NK-92 (cell line): ENCODE results near the gene ANKRD65.

Experiments used
- DNase-seq: peaks from one replicate; lab custom pipeline; 2025; ENCODE audit not compliant: unreplicated experiment; lab: John Stamatoyannopoulos, UW

Gene ANKRD65

GRCh38 chr1:1442069-1442770, 21.1 kb upstream of the ANKRD65 start:
- no peak for DNase-seq

DNA sequence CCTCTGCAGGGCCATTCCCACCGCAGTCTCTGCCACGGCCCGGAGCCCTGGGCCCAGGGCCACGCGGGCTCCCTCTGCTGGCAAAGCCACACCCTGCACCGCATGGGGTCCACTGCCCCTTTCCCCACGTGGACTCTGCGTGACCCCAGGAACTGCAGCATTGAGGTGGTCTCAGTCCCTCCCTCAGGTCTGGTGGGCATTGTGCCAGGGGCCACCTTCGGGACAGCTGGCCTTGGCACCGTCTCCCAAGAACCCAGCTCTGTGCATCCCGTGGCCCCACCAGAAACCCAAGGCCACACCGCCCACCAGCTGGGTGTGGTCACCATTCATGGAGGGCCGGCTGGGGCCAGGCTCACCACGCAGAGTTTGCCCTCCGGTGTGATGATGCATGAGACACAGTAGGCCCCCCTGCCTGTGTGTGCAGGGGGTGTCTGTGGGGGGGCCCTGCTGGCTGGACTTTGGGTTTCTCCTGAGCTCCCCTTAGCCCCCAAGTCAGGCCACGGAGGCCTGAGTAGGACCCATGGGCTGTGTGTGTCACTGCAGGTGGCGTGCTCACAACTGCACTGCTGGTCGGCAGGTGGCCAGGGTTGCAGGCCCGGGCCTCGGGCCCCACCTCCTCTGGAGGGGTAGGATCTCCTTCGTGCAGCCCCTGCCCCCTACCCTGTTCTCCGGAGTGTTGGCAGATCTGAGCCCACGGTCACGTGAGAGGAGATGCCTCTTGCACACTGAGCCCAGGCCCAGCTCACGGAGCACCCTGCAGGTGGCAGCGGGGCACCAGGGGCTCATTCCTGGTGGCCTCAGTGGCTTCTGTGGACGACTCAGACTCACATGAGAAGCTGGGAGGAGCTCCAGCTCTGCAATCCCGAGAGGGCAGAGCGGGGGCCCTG, 20.2 kb upstream of the ANKRD65 start:
- no peak for DNase-seq

GRCh38 chr1:1440262-1441001, 19.4 kb upstream of the ANKRD65 start:
- DNase-seq: no peak

GRCh38 chr1:1439546-1440261, 18.6 kb upstream of the ANKRD65 start:
- no peak for DNase-seq

DNA sequence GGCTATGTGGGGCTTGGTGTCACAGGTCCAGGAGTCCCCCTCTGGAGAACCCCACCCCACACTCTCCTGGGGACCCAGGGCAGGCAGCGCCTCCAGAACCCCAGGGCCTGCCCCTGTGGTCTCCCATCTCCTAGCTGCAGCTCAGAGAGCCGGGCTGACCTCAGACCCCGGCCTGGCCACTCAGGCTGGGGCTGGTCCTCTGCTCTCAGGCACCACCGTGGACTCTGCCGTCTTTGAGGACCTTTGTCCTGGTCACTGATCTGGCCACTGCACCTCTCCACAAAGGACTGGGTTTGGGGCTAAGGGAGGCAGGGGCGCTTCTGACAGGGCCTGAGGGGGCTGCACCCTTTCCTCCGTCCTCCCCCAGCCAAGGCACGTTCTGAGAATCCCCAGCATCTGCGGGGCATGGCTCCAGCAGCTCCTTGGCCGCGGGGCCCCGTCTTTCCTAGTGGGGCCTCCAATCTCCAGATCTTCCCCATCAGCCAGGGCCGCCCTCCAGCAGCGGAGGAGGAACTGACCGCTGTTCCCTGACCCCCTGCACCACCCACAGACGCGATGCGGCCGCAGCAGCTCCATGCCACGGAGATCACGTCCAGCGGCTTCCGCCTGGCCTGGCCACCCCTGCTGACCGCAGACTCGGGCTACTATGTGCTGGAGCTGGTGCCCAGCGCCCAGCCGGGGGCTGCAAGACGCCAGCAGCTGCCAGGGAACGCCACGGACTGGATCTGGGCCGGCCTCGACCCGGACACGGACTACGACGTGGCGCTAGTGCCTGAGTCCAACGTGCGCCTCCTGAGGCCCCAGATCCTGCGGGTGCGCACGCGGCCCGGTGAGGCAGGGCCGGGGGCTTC, 17.7 kb upstream of the ANKRD65 start:
- DNase-seq: no peak

DNA sequence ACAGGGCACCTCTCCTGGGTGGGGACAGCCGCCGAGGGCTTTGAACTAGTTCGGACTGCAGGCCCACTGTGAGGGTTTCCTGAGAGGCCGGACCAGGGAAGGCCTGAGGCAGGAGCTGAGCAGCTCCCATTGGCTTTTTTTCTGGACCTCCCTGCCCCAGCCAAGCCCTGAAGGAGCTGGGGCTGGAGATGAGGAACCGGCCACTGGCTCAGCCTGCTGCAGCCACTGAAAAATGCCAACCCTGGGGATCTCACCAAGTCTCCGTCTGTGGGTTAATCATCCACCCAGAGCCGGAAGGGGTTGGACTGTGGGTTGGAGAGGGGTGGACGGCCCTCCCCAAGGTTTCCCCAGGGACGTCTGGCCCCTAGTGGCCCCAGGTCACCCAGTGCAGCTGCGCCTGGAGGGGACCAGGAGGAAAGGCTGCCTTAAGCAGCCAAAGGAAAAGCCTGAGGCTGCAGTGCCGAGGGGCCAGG, 16.9 kb upstream of the ANKRD65 start:
- DNase-seq: no peak

- no peak for DNase-seq
Observed at GRCh38 chr1:1437033-1437903, 16.2 kb upstream of the ANKRD65 start.

DNA sequence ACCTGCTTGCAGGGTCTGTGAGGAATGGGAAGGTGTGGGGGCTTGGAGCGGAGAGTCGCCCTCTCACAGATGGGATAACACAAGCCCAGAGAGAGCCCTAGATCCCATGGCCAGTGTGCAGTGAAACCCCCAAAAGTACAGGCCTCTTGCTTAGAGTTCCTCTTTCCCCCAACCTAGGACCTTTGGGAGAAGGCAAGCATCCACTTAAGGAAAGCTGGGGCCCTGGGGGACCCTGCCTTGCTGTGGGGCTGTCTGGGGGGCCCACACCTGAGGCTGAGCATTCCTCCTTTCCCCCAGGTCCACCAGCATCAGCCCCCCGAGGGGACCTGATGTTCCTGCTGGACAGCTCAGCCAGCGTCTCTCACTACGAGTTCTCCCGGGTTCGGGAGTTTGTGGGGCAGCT, 15.6 kb upstream of the ANKRD65 start:
- no peak for DNase-seq

GRCh38 chr1:1435911-1436629, 15.0 kb upstream of the ANKRD65 start:
- no peak for DNase-seq

DNA sequence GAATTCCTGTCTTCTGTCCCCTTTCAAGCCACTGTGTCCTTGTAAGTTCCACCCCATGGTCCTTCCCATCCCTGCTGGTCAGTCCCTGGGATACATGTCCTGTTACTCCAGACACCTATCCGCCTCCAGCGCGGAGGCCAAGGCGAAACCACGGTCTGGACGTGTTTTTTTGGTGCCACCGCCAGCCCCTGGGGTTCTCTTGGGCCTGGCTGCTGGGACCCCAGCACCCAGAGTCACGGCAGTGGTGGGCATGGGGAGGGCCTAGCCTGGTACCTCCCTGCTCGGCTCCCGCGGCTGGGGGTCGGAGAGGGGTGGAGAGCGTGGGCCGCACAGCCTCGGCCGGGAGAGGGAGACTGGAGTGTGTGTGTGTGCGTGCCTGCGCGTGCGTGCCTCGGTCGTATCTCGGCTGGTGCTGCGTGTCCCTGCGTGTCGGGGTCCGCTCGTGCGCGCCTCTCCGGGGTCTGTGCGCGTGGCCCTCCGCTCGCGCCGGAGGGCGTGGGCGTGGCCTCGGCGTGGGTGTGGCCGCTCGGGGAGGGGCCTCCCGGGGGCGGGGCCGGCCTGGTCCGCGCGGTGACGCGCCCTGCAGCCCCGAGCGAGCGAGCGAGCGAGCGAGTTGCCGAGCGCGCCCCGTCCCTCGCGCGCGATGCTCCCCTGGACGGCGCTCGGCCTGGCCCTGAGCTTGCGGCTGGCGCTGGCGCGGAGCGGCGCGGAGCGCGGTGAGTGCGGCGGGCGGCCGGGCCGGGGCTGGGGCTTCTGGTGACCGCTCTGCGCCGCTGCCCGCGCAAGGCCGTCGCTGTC, 14.2 kb upstream of the ANKRD65 start, which contains the start of gene VWA1:
Gene VWA1 (plus strand): TSS at position 585 of the 798 bp plus-strand sequence. CDS start 59 bp downstream, at position 644.
- no peak for DNase-seq

DNA sequence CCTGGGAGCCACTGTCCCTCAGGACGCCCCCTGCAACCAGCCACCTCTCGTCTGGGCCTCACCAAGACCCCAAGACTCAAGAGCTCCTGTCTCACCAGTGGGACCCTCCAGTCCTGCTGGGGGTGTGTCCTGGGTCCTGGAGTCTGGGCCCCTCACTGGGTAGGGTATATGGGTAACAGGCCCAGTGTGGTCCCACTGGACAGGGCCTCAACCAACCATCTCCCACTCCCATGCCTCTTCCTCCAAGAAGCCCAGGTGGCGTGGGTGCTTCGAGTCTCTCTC, 13.7 kb upstream of the ANKRD65 start:
- DNase-seq: no peak

DNA sequence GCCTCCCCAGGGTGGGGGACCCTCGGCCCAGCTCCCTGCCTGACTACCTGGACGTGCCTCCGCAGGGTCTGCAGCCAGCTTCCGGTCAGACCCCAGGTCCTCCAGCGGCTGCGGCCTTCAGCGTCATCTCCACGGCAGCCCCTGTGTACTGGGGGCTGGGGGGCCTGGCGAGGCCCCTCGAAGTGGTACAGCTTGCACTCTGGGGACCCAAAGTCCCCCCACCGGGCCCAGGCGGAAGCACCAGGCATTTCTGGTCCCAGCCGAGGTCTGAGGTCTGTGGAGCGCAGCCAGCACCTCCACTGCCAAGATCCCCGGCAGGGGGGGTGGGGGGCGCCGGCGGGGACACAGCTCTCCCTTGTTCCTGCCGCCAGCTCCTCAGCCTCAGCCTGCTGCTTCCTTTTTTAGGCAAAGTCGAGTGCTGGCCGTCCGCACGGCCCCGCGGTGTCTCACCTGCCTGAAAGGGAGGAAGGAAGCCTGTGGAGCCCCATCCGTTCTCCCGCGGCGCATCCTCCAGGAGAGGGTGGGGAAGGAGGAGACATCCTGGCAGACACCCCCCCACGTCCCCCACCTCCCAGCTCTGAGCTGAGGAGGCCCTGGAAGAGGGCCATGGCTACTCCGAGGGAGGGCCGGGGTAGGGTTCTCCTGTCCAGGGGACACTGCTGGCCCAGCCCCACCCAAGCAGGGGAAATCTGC, 13.2 kb upstream of the ANKRD65 start:
- DNase-seq: no peak

- DNase-seq: no peak
Observed at GRCh38 chr1:1433804-1434130, 12.7 kb upstream of the ANKRD65 start.

DNA sequence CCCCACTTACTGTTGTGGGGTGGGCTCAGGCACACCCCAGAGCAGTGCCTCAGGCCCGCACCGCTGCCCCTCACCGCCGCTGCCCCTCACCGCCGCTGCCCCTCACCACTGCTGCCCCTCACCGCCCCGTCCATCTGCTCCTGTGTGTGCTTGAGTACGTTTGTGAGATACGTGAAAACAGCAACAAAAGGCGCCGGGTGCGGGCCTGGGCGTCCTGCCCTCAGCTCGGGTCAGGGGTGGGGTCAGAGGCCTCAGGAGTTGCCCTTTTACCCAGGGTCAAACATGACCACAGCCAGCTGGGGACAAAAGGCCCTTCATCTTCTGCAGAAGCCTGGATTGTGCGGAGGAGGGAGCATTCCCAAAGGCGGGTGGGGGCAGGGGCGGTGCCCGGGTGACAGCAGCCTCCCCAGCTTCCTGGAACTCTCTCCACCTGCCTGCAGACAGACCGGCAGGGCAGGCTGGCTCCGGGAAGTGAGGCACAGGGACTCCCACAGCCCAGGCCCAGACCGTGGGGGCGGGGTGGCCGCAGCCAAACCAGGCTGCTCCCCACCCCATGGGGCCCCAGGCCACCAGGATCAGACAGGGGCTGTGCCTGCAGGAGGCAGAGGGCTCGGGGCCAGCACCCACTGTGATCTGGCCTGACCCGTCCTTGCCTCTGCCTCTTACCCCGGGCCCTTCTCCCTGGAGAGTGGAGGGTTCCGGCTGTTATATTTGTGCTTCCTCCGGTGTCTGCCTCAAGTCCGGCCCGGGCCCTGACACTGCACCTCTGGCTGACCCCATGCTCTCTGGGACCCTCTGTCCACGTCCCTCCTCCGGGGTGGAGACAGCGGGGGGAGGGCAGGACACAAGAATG, 12.1 kb upstream of the ANKRD65 start:
- no peak for DNase-seq

DNA sequence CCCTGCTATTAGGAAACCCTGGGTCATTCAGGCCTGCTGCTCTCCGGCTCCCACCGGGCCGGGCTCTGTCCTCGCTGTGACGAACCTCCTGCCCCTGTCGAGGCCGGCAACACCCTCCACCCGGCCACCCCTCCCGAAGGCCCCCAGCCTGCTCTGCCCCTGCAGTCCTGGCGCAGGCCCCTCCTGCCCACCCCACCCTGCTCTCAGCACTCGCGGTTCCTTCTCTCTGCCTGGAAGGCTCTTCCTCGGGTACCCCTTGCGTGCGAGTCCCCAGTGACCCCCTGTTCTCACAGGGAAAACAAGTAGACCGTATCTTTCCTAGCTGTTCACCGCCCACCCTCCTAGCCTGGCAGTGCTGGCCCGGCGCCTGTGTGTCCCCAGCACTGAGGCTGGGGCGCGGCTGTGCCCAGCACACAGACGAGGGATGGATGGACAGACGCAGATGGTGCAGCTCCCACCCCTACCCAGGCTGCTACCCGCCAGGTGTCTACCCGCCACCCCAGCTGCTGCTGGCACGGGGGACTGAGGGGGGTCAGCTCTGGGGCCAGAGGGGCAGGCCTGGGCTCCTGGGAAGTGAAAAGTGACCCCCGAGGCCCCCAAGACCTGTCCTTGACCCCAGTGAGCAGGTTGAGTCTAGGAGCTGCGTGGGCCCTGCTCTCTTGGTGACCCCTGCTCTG, 11.3 kb upstream of the ANKRD65 start:
- no peak for DNase-seq

DNA sequence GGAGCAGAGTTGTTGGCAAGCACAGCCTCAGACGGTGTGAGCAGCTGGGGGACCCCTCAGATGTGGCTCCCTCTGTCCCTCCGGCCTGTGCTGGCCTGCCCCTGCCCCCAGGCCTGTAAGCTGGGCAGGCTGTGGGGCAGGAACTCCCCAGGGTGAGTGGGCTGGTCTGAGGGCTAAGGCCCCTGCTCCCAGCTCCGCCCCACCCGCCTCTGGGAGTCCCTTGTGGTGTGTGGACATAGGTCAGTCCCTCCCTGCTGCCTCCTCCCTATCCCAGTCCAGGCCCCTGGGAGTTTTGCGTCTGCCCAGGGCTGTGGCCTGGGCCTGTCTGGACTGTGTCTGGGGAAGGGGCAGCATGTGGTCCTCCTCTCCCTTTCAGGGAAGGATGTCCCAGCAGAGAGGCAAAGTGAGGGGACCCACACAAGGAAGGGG, 10.8 kb upstream of the ANKRD65 start:
- no peak for DNase-seq
